ENCODE measurements around the gene PRLR.

- TF ChIP-seq GATA2 (IDR thresholded peaks at IDR 0.05; ENCODE audit: low read depth, low read length) (no peak), GATA3 (IDR thresholded peaks at IDR 0.05; ENCODE audit: low read depth, low read length) (no peak)
Measured at GRCh38 chr5:35220967-35221366, 9.3 kb downstream of the PRLR start.
